ENCODE measurements around the gene CSPG5. TPM values are rescaled to one million over a fixed set of nuclear protein-coding genes. Genes with fewer than 3 reads are reported as not detected.

Gene CSPG5
- total RNA-seq, 1 donor from 2014 or later: 1.4 TPM

GRCh38 chr3:47606165-47606564 lies 27.5 kb upstream of the CSPG5 start:
- DNase-seq (ENCODE audit: low spot score): no peak
- H3K4me1 Mint-ChIP-seq (ENCODE audit: low read depth): peaks cover 5% of the 10 kb centered on the region
- H3K4me3 Mint-ChIP-seq: no peak overlapping the region
- no peak overlapping the region for H3K27ac Mint-ChIP-seq
- no peaks in the 10 kb centered on the region for H3K9me3 Mint-ChIP-seq
- H3K27me3 Mint-ChIP-seq (ENCODE audit: insufficient read depth): no peaks in the 10 kb centered on the region
- intact Hi-C loops (cut with micrococcal nuclease): no loop called here
- H3K36me3 Mint-ChIP-seq (ENCODE audit: low read depth): peaks cover 42% of the 10 kb centered on the region

GRCh38 chr3:47605652-47606051 lies 27.0 kb upstream of the CSPG5 start:
- no peak for DNase-seq (ENCODE audit: low spot score)
- intact Hi-C loops (cut with micrococcal nuclease): no loop called here
- no peak overlapping the region for H3K27ac Mint-ChIP-seq
- peaks cover 5% of the 10 kb centered on the region for H3K4me1 Mint-ChIP-seq (ENCODE audit: low read depth)
- no peaks in the 10 kb centered on the region for H3K9me3 Mint-ChIP-seq
- no peaks in the 10 kb centered on the region for H3K27me3 Mint-ChIP-seq (ENCODE audit: insufficient read depth)
- peaks cover 43% of the 10 kb centered on the region for H3K36me3 Mint-ChIP-seq (ENCODE audit: low read depth)
- no peak overlapping the region for H3K4me3 Mint-ChIP-seq

- no peak overlapping the region for H3K27ac Mint-ChIP-seq
- no peak for DNase-seq (ENCODE audit: low spot score)
- H3K36me3 Mint-ChIP-seq (ENCODE audit: low read depth): peaks cover 32% of the 10 kb centered on the region
- H3K9me3 Mint-ChIP-seq: no peaks in the 10 kb centered on the region
- intact Hi-C loops (cut with micrococcal nuclease): no loop called here
- no peak overlapping the region for H3K4me3 Mint-ChIP-seq
- no peaks in the 10 kb centered on the region for H3K27me3 Mint-ChIP-seq (ENCODE audit: insufficient read depth)
- H3K4me1 Mint-ChIP-seq (ENCODE audit: low read depth): peaks cover 5% of the 10 kb centered on the region
These were observed 25.5 kb upstream of the CSPG5 start for GRCh38 chr3:47604145-47604544.

- Mint-ChIP-seq H3K4me1 (ENCODE audit: low read depth) (peaks cover 5% of the 10 kb centered on the region), H3K4me3 (no peak overlapping the region), H3K9me3 (no peaks in the 10 kb centered on the region), H3K27ac (no peak overlapping the region), H3K36me3 (ENCODE audit: low read depth) (peaks cover 25% of the 10 kb centered on the region), H3K27me3 (ENCODE audit: insufficient read depth) (no peaks in the 10 kb centered on the region)
- no peak for DNase-seq (ENCODE audit: low spot score)
- intact Hi-C loops (cut with micrococcal nuclease): no loop called here
These were observed 24.7 kb upstream of the CSPG5 start for GRCh38 chr3:47603332-47603731.

GRCh38 chr3:47601281-47601680 lies 22.6 kb upstream of the CSPG5 start:
- peaks cover 22% of the 10 kb centered on the region for H3K36me3 Mint-ChIP-seq (ENCODE audit: low read depth)
- H3K4me1 Mint-ChIP-seq (ENCODE audit: low read depth): peaks cover 5% of the 10 kb centered on the region
- no peak for DNase-seq (ENCODE audit: low spot score)
- intact Hi-C loops (cut with micrococcal nuclease): no loop called here
- no peaks in the 10 kb centered on the region for H3K27me3 Mint-ChIP-seq (ENCODE audit: insufficient read depth)
- H3K9me3 Mint-ChIP-seq: no peaks in the 10 kb centered on the region
- no peak overlapping the region for H3K4me3 Mint-ChIP-seq
- no peak overlapping the region for H3K27ac Mint-ChIP-seq

- no peak for DNase-seq (ENCODE audit: low spot score)
- Mint-ChIP-seq H3K9me3 (no peaks in the 10 kb centered on the region), H3K36me3 (ENCODE audit: low read depth) (peaks cover 28% of the 10 kb centered on the region), H3K4me1 (ENCODE audit: low read depth) (no peaks in the 10 kb centered on the region), H3K27me3 (ENCODE audit: insufficient read depth) (no peaks in the 10 kb centered on the region), H3K4me3 (no peak overlapping the region), H3K27ac (no peak overlapping the region)
- intact Hi-C loops (cut with micrococcal nuclease): no loop called here
These were observed 16.1 kb upstream of the CSPG5 start for GRCh38 chr3:47594792-47595191.

GRCh38 chr3:47592066-47592795 lies 13.6 kb upstream of the CSPG5 start:
- Mint-ChIP-seq H3K4me1 (ENCODE audit: low read depth) (peaks cover 6% of the 10 kb centered on the region), H3K4me3 (no peak overlapping the region), H3K9me3 (no peaks in the 10 kb centered on the region), H3K27me3 (ENCODE audit: insufficient read depth) (no peaks in the 10 kb centered on the region), H3K27ac (no peak overlapping the region), H3K36me3 (ENCODE audit: low read depth) (peaks cover 44% of the 10 kb centered on the region)
- no peak for DNase-seq (ENCODE audit: low spot score)
- intact Hi-C loops (cut with micrococcal nuclease): no loop called here

- Mint-ChIP-seq H3K36me3 (ENCODE audit: low read depth) (peaks cover 54% of the 10 kb centered on the region), H3K27me3 (ENCODE audit: insufficient read depth) (no peaks in the 10 kb centered on the region), H3K27ac (no peak overlapping the region), H3K4me3 (no peak overlapping the region), H3K4me1 (ENCODE audit: low read depth) (peaks cover 6% of the 10 kb centered on the region), H3K9me3 (no peaks in the 10 kb centered on the region)
- DNase-seq (ENCODE audit: low spot score): no peak
- intact Hi-C loops (cut with micrococcal nuclease): no loop called here
These were observed 11.6 kb upstream of the CSPG5 start for GRCh38 chr3:47590216-47590615.

GRCh38 chr3:47588587-47588986 lies 9.9 kb upstream of the CSPG5 start:
- H3K9me3 Mint-ChIP-seq: no peaks in the 10 kb centered on the region
- no peak overlapping the region for H3K27ac Mint-ChIP-seq
- no peak overlapping the region for H3K4me3 Mint-ChIP-seq
- peaks cover 48% of the 10 kb centered on the region for H3K36me3 Mint-ChIP-seq (ENCODE audit: low read depth)
- peaks cover 6% of the 10 kb centered on the region for H3K4me1 Mint-ChIP-seq (ENCODE audit: low read depth)
- DNase-seq (ENCODE audit: low spot score): no peak
- no peaks in the 10 kb centered on the region for H3K27me3 Mint-ChIP-seq (ENCODE audit: insufficient read depth)
- intact Hi-C loops (cut with micrococcal nuclease): no loop called here

- Mint-ChIP-seq H3K36me3 (ENCODE audit: low read depth) (peaks cover 44% of the 10 kb centered on the region), H3K27me3 (ENCODE audit: insufficient read depth) (no peaks in the 10 kb centered on the region), H3K4me3 (no peak overlapping the region), H3K27ac (no peak overlapping the region), H3K9me3 (no peaks in the 10 kb centered on the region), H3K4me1 (ENCODE audit: low read depth) (peaks cover 6% of the 10 kb centered on the region)
- no peak for DNase-seq (ENCODE audit: low spot score)
- intact Hi-C loops (cut with micrococcal nuclease): no loop called here
These were observed 9.4 kb upstream of the CSPG5 start for GRCh38 chr3:47588053-47588452.

GRCh38 chr3:47586746-47587145 lies 8.1 kb upstream of the CSPG5 start:
- Mint-ChIP-seq H3K9me3 (no peaks in the 10 kb centered on the region), H3K36me3 (ENCODE audit: low read depth) (peaks cover 42% of the 10 kb centered on the region), H3K27ac (no peak overlapping the region), H3K4me1 (ENCODE audit: low read depth) (peaks cover 6% of the 10 kb centered on the region), H3K4me3 (no peak overlapping the region), H3K27me3 (ENCODE audit: insufficient read depth) (no peaks in the 10 kb centered on the region)
- DNase-seq (ENCODE audit: low spot score): no peak
- intact Hi-C loops (cut with micrococcal nuclease): no loop called here

GRCh38 chr3:47583320-47584075 lies 4.8 kb upstream of the CSPG5 start:
- no peaks in the 10 kb centered on the region for H3K9me3 Mint-ChIP-seq
- intact Hi-C loops (cut with micrococcal nuclease): no loop called here
- H3K4me3 Mint-ChIP-seq: no peak overlapping the region
- no peak overlapping the region for H3K27ac Mint-ChIP-seq
- no peak for DNase-seq (ENCODE audit: low spot score)
- peaks cover 18% of the 10 kb centered on the region for H3K36me3 Mint-ChIP-seq (ENCODE audit: low read depth)
- H3K4me1 Mint-ChIP-seq (ENCODE audit: low read depth): no peaks in the 10 kb centered on the region
- peaks cover 15% of the 10 kb centered on the region for H3K27me3 Mint-ChIP-seq (ENCODE audit: insufficient read depth)

- no peak for DNase-seq (ENCODE audit: low spot score)
- intact Hi-C loops (cut with micrococcal nuclease): no loop called here
- Mint-ChIP-seq H3K4me3 (no peak overlapping the region), H3K36me3 (ENCODE audit: low read depth) (peaks cover 10% of the 10 kb centered on the region), H3K27me3 (ENCODE audit: insufficient read depth) (peaks cover 19% of the 10 kb centered on the region), H3K27ac (no peak overlapping the region), H3K9me3 (no peaks in the 10 kb centered on the region), H3K4me1 (ENCODE audit: low read depth) (no peaks in the 10 kb centered on the region)
These were observed 3.2 kb upstream of the CSPG5 start for GRCh38 chr3:47581835-47582234.
